22Rv1 (cell line): Measurements from ENCODE around the gene SLC22A5.

Experiments used
- H3K27ac ChIP-seq: fragments of 450-650 bp; 2 replicates; pipeline ENCODE4 v1.5.1; 2017
- ZFX ChIP-seq: fragments of 450-650 bp; IDR thresholded peaks from 2 replicates; pipeline ENCODE4 v1.6.1; 2017; ENCODE audit warnings: antibody characterized with exemption, borderline replicate concordance
- TF ChIP-seq, protein P1 (sequence below): fragments of 450-650 bp; IDR thresholded peaks from 2 replicates; pipeline ENCODE4 v1.5.1; 2017; ENCODE audit warnings: mild to moderate bottlenecking

The SLC22A5 gene

DNA sequence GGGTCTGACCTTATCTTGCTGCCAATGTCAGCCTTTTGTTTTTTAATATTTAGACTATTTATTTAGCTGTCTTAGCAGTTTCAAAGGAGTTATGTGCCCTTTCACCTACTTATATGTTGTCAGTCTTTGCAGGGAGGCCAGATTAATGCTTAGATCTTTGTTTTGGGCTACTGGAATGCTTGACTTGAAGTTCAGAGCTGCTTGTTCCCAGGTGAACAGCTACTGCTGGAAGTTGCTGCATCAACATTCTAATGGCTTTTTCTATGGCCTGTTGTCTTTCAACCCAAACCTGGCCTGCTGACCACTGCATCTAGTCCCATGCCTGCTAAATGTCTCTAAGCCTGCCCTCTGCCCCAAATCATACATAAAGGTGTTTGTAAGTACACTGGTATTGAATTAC is 3.0 kb downstream of the SLC22A5 start:
- no peak overlapping the region for H3K27ac ChIP-seq
- TF ChIP-seq ZFX: no peak
- TF ChIP-seq, protein P1, sequence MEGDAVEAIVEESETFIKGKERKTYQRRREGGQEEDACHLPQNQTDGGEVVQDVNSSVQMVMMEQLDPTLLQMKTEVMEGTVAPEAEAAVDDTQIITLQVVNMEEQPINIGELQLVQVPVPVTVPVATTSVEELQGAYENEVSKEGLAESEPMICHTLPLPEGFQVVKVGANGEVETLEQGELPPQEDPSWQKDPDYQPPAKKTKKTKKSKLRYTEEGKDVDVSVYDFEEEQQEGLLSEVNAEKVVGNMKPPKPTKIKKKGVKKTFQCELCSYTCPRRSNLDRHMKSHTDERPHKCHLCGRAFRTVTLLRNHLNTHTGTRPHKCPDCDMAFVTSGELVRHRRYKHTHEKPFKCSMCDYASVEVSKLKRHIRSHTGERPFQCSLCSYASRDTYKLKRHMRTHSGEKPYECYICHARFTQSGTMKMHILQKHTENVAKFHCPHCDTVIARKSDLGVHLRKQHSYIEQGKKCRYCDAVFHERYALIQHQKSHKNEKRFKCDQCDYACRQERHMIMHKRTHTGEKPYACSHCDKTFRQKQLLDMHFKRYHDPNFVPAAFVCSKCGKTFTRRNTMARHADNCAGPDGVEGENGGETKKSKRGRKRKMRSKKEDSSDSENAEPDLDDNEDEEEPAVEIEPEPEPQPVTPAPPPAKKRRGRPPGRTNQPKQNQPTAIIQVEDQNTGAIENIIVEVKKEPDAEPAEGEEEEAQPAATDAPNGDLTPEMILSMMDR: no peak

DNA sequence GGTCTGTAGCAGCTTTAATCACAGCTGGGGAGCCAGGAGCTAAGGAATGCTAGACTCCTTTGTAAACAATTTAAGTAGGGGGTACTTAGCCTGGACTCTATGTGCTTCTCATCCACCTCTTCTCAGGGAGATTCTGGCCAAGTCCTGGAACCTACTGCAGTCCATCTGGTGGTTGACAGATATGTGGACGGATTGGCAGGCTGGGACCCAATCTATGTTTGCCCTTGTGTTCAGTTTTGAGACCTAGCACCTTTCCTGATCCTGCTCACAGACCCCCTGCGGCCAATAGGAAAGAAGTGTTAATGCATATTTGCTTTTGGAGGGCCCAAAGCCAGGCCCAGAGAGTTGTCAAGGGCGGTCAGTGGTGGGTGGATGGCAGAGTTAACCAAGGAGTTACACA is 6.4 kb downstream of the SLC22A5 start:
- H3K27ac ChIP-seq: no peak overlapping the region
- no peak for TF ChIP-seq ZFX
- TF ChIP-seq, protein P1: no peak

DNA sequence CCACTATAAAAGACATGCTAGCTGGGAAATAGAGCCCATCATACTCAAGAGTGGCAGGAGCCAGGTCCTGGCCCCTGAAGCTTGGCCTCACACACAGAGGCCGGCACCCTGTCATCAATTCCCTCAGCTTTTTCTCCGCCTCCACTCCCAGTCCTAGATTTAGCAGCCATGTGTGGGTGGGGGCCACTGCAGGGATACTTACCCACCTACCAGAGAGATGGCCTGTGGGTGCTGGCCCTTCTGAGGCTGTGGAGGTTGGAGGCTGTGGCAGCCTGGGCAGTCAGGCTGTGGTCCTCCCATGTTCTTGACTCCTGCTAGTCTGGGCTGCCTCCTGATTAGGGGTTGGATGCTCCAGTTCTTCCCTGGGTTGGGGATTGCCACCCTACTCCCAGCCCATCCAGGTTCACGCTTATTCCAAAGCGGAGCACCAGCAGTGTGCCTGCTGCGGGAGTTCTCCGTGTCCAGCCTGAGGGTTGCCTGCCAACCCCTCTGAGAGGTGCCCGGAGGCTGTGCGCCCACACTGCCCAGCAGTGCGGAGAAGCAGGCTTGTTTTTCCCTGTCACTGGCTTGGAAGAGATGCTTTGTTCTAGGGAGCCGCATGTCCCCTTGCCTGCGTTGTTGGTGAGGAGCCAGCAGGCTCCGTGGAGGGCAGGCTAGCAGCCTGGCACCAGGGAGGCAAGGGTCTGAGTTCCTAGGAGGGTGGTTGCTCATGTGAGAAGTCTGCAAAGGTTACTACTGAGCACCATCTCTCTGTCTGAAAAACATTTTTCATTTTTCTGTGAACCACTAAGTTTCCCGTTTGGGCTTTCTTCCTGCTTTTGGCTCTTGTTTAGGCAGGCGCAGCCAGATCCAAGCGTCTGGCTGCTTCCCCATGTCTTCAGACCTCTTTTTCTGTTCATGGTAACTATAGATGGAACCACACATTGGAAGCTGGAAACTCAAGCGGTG is 7.5 kb downstream of the SLC22A5 start:
- TF ChIP-seq, protein P1: no peak
- no peak for TF ChIP-seq ZFX
- H3K27ac ChIP-seq: no peak overlapping the region

DNA sequence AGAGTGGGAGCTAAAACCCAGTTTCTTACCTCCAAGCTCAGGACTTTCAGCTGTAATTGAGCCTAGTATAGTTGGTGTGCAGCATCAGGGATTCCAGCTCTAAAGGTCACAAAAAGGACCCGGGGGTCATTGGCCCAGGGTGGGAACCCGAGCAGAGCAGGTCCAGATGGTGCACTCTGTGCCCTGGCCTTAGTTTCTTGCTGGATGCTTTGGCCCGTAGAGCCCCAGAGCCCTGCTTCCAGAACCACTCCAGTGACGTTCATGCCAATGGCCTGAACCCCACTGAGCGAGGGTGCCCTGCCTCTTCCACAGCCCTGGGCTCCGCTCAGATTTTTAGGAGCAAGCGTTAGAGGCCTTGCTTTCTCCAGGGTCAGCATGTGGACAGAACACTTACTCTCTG is 8.2 kb downstream of the SLC22A5 start:
- no peak for TF ChIP-seq ZFX
- TF ChIP-seq, protein P1: no peak
- no peak overlapping the region for H3K27ac ChIP-seq

DNA sequence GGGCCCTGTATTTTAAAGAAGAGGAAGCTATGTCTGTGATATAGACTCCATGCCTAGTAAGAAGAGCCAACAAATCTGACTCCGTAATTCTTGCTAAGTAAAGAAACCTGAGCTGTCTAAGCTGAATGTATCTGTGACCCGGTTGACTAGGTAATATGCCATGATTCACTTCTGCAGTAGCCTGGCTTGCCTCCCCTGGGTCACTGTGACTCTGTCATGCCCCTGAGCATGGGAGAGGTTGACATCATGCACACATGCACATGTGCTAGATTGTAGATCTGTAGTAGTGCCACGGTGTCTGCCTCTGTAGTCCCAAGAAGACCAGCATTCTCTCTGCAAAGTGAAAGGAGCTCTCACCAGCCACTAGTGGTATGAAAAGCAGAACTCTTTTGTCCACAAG is 9.1 kb downstream of the SLC22A5 start:
- TF ChIP-seq, protein P1: no peak
- TF ChIP-seq ZFX: no peak
- H3K27ac ChIP-seq: no peak overlapping the region

DNA sequence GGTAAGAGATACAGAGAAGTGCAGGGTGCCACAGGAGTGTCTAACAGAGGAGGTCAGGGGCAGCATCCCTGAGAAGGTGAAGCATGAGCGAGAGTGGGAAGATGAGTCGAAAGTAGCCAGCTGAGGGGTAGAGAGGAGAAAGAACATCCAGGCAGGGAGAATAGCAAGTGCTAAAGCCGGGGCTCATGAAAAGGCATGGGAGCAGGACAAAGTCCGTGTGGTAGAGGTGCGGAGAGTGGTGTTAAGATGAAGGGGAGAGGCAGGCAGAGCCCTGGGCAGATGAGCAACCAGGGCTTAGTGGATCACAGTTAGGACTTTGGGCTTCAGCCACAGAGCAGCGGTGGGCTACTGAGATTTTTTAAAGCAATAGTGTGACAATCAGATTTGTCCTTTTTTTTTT is 10.5 kb downstream of the SLC22A5 start:
- TF ChIP-seq, protein P1: no peak
- TF ChIP-seq ZFX: no peak
- no peak overlapping the region for H3K27ac ChIP-seq

DNA sequence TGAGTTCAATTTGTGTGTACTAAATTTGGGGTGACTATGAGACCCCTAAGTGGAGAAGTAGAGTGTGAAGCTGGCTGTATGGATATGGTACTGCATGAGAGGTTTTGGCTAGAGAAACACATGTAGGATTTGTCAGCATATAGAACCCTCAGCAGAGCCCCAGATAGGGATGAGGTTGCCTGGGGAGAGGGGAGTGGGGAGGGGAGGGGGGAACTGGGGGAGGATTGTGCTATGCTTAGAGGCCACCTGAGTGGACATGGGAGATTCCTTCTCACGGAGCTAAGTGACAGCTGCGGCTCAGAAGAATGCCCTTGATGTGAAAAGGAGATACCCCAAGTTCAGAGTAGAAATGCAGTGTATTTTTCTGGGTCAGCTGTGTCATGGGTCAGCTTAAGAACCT is 11.2 kb downstream of the SLC22A5 start:
- TF ChIP-seq ZFX: no peak
- TF ChIP-seq, protein P1: no peak
- H3K27ac ChIP-seq: no peak overlapping the region
